ENCODE measurements around the gene C10orf67. TPM values are rescaled to one million over a fixed set of nuclear protein-coding genes. Genes with fewer than 3 reads are reported as not detected.

C10orf67 gene
- total RNA-seq, 1 donor from 2014 or later: not detected

DNA sequence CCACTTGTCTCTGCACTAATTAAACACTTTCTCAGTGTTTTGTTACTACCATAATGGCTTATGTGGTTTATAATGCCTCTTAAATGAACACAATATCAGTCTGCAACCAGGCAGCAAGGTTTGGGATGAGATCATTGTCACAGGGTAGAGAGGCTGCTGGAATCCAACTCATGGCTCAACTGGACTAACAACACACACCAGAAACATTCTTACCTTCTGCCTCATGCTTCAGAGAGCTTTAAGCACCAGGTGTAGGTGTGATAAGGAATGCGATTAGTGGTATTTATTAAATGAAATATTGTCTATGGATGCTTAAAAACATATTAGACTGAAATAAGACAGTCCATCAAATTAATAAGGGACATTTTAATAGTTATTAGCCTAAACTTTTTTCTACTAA, 127.1 kb downstream of the C10orf67 start:
- H3K27me3 Mint-ChIP-seq (ENCODE audit: unreplicated experiment): peaks cover 8% of the 10 kb centered on the region

DNA sequence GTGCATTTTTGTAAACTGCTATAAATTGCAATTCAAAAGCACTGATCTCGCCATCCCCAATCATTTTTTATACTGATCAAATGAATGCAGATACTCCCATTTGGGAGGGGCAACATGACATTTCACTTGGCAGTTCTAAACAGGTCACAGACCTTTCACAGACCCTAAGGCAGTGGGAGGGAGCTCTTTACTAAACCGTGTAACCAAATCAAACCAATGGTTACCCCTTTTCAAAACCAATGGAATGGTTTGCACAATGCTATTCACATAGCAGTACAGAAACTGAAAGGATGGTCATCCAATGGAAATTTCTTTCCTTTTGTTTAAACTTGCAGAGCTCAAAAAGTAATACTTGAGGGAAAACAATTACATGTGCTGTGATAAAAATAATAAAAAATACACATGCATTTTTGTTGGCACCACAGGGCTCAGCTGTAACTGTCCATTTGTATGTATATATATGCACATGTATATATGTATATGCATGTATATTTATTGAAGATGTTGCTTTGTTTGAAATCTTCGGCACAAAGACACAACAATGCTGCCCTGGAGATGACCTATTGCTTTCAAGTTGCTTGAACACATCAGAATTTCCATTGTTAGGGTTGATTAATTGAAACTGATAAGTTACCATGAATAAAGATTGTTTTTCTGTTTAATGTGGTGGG, 138.5 kb downstream of the C10orf67 start:
- DNase-seq (ENCODE audit: extremely low spot score, unreplicated experiment): no peak
- Mint-ChIP-seq H3K27ac (ENCODE audit: unreplicated experiment) (no peak overlapping the region), H3K27me3 (ENCODE audit: unreplicated experiment) (peaks cover 22% of the 10 kb centered on the region)

More for the DNA sequence above, 127.1 kb downstream of the C10orf67 start:
- Mint-ChIP-seq H3K36me3 (ENCODE audit: unreplicated experiment) (no peaks in the 10 kb centered on the region), H3K27ac (ENCODE audit: unreplicated experiment) (no peak overlapping the region), H3K4me1 (ENCODE audit: unreplicated experiment) (no peaks in the 10 kb centered on the region), H3K4me3 (ENCODE audit: unreplicated experiment) (no peak overlapping the region), H3K9me3 (ENCODE audit: unreplicated experiment) (no peaks in the 10 kb centered on the region)
- TF ChIP-seq, protein P1, sequence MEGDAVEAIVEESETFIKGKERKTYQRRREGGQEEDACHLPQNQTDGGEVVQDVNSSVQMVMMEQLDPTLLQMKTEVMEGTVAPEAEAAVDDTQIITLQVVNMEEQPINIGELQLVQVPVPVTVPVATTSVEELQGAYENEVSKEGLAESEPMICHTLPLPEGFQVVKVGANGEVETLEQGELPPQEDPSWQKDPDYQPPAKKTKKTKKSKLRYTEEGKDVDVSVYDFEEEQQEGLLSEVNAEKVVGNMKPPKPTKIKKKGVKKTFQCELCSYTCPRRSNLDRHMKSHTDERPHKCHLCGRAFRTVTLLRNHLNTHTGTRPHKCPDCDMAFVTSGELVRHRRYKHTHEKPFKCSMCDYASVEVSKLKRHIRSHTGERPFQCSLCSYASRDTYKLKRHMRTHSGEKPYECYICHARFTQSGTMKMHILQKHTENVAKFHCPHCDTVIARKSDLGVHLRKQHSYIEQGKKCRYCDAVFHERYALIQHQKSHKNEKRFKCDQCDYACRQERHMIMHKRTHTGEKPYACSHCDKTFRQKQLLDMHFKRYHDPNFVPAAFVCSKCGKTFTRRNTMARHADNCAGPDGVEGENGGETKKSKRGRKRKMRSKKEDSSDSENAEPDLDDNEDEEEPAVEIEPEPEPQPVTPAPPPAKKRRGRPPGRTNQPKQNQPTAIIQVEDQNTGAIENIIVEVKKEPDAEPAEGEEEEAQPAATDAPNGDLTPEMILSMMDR (IDR thresholded peaks at IDR 0.05): no peak
- DNase-seq (ENCODE audit: extremely low spot score, unreplicated experiment): no peak

DNA sequence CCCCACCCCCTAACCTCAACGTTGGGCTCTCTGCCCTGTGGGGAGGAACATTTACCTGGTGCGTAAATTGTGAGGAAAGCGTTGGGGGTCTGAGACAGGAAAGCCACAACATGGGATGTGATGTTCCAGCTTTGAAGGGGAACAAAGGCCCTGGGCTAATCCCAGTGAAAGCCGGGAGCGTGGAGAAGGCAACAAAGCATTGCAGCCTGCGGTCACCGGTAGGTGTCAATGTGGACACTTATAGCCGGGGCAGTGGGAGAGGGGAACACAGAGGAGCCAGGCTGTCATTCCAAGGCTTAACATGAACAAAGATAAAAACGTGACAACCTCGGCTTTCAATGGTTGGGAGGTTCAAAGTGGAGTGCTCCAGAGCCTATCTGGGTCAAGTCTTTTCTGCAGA, 139.8 kb downstream of the C10orf67 start:
- H3K4me3 Mint-ChIP-seq (ENCODE audit: unreplicated experiment): no peak overlapping the region
- H3K36me3 Mint-ChIP-seq (ENCODE audit: unreplicated experiment): no peaks in the 10 kb centered on the region
- TF ChIP-seq, protein P1 (IDR thresholded peaks at IDR 0.05): no peak
- H3K9me3 Mint-ChIP-seq (ENCODE audit: unreplicated experiment): no peaks in the 10 kb centered on the region
- H3K27ac Mint-ChIP-seq (ENCODE audit: unreplicated experiment): no peak overlapping the region
- H3K27me3 Mint-ChIP-seq (ENCODE audit: unreplicated experiment): peaks cover 32% of the 10 kb centered on the region
- no peak for DNase-seq (ENCODE audit: extremely low spot score, unreplicated experiment)
- H3K4me1 Mint-ChIP-seq (ENCODE audit: unreplicated experiment): no peaks in the 10 kb centered on the region

More for the DNA sequence above, 138.5 kb downstream of the C10orf67 start:
- H3K4me3 Mint-ChIP-seq (ENCODE audit: unreplicated experiment): no peak overlapping the region
- no peaks in the 10 kb centered on the region for H3K9me3 Mint-ChIP-seq (ENCODE audit: unreplicated experiment)
- H3K4me1 Mint-ChIP-seq (ENCODE audit: unreplicated experiment): no peaks in the 10 kb centered on the region
- TF ChIP-seq, protein P1 (IDR thresholded peaks at IDR 0.05): no peak
- no peaks in the 10 kb centered on the region for H3K36me3 Mint-ChIP-seq (ENCODE audit: unreplicated experiment)

DNA sequence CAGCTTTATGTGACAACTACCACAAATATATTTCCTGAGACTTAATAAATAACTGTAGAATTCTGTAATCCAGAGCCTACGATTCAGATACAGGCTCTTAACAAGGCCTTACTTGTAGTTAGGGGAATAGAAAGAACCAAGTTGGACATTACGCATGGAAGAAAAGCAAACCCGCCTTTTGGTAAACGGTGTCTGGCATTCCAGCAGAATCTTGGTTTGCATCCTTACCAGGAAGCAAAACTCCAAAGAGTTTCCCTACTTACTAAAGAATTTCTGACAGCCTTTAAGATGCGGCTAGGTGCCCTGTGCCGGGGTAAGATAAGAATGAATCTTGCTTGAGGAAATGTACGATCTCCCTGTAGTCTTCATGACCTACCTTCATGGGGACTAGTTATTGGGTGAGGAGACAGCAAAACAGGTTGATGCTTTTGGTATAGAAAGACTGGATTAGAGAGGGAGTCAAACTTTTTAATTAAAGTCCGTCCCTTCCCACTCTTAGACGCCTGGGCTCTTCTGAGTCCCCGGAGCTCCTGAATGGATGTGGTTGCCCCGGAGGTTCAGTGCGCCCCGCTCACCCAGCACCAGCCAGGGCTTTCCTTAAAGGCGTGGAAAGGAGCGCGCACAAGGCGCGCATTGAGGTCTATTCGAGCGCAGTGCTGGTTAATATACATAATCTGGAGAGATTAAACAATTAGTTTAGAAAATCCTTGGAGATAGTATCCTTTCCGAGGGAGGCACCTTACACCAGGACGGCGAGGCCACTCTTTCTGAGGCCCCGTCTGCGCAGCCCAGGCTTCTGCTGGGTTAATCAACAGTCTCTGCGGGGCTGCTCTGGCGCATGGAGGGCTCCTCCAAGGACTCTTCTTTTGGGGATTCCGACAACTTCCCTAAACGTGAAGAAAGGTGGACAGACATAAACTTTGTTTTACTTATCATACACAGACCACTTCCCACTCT, 140.9 kb downstream of the C10orf67 start:
- DNase-seq (ENCODE audit: extremely low spot score, unreplicated experiment): no peak
- Mint-ChIP-seq H3K27ac (ENCODE audit: unreplicated experiment) (no peak overlapping the region), H3K4me3 (ENCODE audit: unreplicated experiment) (no peak overlapping the region), H3K4me1 (ENCODE audit: unreplicated experiment) (no peaks in the 10 kb centered on the region), H3K9me3 (ENCODE audit: unreplicated experiment) (no peaks in the 10 kb centered on the region), H3K36me3 (ENCODE audit: unreplicated experiment) (no peaks in the 10 kb centered on the region), H3K27me3 (ENCODE audit: unreplicated experiment) (peaks cover 35% of the 10 kb centered on the region)
- TF ChIP-seq, protein P1 (IDR thresholded peaks at IDR 0.05): no peak

DNA sequence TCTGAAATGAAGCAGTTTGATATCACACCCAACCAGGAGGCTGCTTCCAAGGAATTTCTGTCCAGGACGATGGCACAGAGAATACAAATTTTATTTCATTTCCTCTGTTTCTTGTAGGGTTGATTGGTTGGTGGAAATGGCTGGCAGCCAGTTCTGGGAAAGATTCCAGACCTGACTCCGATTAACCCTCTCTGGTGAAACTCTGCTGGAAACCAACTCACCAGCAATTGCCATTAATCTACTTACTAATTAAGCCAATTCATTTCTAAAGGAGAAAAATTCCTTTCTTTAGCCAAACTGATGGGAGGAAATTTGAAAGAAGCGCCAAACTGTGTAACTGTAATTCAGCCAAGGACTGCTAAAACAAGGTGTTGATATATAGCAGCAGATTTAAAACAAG, 141.8 kb downstream of the C10orf67 start:
- no peaks in the 10 kb centered on the region for H3K9me3 Mint-ChIP-seq (ENCODE audit: unreplicated experiment)
- no peaks in the 10 kb centered on the region for H3K4me1 Mint-ChIP-seq (ENCODE audit: unreplicated experiment)
- TF ChIP-seq, protein P1 (IDR thresholded peaks at IDR 0.05): no peak
- H3K4me3 Mint-ChIP-seq (ENCODE audit: unreplicated experiment): no peak overlapping the region
- H3K36me3 Mint-ChIP-seq (ENCODE audit: unreplicated experiment): no peaks in the 10 kb centered on the region
- no peak overlapping the region for H3K27ac Mint-ChIP-seq (ENCODE audit: unreplicated experiment)
- no peak for DNase-seq (ENCODE audit: extremely low spot score, unreplicated experiment)
- peaks cover 44% of the 10 kb centered on the region for H3K27me3 Mint-ChIP-seq (ENCODE audit: unreplicated experiment)
